Stimulated activated CD8-positive, alpha-beta memory T cell treated with anti-CD3 and anti-CD28 coated beads, Interleukin-7, amount 100 ng/mL, for 24 hours (primary cell): ENCODE data around the gene B3GNT5.

Experiments used
- DNase-seq: peaks from one replicate; pipeline ENCODE4 v3.0.0-alpha.2; 2020; ENCODE audit warnings: low read depth

Gene B3GNT5

DNA sequence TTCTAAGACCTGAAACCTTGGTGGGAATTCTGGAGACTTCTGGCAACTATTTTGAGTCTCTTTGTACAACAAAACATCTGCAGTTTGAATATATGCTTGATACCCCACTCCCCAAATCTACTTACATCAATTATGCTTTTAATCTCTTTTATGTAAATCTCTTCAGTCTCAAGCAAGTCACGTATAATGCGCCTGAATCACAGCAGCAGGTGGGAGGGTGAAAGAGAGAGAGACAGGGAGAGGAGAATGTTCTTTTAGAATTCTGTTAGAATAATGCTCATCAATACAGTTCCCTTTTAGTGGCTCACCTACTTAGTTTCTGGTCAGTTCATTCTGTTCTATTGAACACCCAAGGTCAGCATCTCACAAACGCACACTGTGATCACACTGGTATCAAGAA is 22.2 kb upstream of the B3GNT5 start:
- no peak for DNase-seq

DNA sequence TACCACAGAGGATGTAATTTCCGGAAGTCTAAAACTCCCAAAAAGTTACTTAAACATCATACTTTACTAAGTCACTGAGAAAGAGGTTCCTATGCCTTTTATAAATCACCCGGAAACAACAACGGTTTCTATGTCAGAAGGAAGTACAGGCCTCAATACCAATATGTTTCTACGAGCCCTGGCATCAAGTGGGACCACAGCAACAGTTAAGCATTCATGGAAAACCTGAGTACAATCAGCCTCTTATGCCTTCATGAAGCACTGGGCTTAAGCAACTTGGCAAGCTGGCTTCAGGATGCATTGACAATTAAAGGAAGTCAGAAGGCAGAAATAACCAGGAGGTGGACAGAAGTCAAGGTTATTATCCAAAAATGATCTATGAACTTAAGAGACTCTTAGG is 19.1 kb upstream of the B3GNT5 start:
- DNase-seq: no peak

DNA sequence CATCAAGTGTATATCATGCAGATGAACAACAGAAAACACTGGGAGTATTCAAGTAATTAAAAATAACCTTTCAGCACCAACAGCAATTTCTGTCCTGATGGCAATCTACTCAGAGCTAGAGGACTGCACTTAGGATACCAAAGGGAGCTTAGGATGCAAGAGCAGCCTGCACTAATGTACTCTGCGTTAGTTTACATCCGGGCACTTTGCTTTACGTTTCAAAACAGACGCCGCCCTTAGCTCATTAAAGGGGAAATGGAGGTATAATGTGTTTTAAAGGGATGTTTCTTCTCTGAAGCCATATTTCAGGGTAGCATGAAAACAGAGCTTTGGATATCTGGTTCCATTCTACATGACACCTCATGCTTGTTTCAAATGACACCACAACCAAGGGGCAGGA is 14.0 kb upstream of the B3GNT5 start:
- no peak for DNase-seq

DNA sequence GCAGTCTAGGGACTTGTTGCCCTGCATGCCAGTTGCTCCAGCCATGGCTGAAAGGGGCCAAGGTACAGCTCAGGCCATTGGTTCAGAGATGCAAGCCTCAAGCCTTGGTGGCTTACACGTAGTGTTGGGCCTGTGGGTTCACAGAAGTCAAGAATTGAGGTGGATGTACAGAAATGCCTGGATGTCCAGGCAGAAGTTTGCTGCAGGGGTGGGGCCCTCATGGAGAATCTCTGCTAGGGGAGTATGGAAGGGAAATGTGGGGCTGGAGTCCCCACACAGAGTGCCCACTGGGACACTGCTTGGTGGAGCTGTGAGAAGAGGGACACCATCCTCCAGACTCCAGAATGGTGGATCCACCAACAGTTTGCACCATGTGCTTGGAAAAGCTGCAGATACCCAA is 10.6 kb upstream of the B3GNT5 start:
- no peak for DNase-seq

DNA sequence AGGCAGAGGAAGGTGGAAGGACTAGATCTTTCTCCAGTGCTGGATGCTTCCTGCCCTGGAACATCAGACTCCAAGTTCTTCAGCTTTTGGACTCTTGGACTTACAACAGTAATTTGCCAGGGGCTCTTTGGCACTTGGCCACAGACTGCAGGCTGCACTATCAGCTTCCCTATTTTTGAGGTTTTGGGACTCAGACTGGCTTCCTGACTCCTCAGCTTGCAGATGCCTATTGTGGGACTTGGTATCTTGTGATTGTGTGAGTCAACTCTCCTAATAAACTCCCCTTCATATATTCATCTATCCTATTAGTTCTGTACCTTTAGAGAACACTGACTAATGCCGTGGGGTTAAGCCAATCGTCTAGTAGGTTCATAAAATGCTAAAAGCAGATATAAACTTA is 8.8 kb upstream of the B3GNT5 start:
- no peak for DNase-seq

DNA sequence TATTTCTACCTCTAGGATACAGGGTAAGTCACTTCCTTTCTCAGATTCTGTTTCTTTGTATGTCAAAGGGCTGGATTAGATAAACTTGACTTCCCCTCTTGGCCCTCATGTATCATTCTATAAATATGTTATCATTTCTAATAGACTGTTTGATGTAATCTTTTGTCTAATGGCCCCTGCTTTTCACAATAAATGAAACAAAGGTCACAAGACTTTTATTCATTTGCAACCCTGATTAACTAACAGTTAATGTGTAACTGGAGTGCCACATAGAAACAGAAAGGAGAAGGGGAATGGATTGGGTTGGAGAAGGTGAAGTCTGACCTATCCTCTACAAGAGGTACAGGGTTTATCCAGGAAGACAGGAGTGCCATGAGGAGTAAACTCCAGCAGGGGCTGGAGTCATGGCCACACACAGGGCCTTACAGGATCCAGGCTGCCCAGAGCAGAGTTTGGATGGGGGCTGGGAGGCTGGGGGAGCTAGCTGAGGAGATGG is 8.0 kb upstream of the B3GNT5 start:
- DNase-seq: no peak

DNA sequence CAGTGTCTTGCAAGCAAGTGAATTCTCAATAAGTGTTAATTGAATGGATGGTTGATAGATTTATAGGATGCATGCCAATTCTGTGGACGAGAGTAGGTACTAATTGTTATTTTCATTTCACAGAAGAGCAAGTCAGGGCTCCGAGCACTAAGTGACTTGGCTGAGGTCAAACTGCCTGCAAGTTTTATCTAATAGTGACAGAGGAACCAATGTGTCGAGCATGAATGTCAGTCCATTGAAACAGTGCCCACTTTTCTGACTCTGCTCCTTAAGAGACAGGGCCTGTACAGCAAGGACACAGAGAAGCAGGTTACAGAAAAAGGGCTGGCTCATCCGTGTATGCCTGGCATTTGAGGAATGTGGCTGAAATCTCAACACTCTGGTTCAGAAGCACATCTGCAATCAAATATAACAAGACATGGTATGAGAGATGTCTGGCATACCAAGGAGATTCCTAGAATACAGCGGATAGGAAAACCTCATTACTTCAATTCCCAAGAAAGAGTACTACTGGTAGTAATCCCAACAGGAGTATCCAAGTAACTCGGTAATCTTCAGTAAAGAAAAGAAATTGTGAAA is 6.0 kb upstream of the B3GNT5 start:
- DNase-seq: no peak

DNA sequence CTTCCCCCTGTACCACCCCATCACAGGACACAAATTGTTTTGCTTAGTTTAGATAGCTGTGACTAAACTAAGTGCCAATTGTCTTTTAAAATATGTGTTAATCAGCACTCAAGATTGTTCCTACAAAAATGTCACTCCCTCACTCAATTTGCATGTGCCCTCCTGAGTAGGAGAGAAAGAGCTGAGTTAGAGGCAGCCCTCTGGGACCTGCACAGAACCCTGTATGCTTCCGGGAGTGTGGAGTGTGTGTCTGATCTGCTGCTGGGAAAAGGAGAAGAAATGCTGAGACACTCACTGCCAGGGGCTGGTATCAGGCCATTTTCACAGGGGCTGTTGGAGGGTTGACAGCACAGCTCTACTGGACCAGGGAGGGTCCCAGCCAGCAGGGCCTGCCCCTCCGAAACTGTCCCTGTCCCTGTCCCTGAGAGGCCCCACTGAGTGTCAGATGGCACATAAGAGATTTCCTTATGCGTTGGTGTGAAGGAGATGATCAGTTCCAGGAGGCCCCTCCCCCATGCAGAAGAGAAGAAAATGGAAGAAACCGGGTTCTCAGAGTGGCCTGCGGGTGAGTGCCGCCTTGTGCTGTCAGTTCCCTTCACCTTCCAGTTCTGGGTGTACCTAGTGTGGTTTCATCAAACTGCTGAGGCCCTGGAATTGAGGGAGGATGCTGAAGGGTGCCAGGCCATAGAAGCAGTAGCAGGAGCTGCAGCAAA is 3.9 kb upstream of the B3GNT5 start:
- no peak for DNase-seq

DNA sequence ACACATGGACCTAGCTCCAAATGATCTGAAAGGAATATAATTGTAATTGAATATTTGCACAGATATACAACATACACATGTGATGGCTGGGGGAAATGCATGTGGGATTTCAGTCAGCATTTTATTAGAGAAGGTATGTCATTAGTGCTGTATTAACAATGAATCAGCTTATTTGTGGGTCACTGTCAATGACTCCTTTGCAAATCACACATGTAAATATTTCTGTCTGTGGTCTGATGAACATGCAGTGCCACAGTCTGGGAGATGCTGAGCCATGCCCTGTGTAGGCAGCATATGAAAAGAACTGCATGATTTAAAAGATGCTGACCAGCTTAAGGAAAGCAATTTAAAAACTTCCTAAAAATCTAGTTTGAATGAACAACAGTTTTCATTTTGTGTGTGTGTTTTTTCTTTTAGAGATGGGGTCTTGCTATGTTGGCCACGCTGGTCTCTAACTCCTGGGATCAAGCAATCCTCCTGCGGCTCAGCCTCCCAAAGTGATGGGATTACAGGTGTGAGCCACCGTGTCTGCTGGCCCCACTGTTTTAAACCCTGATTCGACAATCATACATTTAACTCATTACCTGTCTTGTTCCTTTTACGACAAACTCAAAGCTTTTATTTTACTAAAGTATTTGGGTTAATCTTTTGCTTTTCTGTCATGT is 803 bp upstream of the B3GNT5 start:
- no peak for DNase-seq

DNA sequence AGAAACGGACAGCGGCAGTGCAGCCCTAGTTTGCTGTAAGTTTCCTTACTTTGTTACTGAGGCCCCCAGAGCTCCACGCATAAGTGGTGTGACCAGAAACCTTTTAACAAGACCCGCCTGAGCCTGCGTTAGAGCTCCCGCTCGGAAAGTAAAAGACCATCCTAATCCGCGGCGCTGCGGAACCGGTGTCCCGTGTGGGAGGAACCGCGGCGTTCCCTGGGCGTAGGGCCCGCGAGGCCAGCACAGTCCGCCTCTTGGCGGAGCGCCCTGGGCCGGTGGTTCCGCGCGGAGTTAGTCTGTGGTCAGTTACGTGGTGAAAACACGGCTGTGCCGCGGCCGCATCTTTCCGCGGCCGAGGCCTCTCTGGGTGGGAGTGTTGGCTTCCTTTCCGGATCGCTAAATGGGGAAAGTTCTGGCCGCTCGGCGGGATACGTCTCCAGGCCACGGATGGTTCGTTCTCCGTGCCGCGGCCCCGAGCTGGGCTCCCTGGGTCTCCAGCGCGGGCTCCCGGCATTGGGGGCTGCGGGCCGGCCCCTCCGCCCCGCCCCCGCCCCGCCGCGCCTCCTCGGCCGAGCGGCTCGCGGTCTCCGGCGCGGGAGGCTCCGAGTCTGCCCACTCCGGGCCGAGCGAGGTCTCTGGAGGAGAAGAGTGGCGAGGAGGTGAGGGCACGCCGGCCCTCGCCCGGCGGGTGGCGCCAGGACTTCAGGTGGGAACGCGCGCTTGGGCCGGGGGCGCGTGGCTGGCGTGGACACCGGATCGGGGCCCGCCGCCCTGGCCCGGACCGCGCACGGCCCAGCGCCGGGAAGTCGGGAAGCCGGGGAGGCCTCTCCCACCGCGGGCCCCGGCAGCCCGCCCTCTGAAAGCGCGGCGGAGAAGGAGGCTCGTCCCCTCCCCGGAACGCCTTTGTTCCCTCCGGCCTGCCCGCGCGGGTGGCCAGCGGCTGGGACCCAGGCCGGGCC is 754 bp downstream of the B3GNT5 start:
- DNase-seq: no peak

DNA sequence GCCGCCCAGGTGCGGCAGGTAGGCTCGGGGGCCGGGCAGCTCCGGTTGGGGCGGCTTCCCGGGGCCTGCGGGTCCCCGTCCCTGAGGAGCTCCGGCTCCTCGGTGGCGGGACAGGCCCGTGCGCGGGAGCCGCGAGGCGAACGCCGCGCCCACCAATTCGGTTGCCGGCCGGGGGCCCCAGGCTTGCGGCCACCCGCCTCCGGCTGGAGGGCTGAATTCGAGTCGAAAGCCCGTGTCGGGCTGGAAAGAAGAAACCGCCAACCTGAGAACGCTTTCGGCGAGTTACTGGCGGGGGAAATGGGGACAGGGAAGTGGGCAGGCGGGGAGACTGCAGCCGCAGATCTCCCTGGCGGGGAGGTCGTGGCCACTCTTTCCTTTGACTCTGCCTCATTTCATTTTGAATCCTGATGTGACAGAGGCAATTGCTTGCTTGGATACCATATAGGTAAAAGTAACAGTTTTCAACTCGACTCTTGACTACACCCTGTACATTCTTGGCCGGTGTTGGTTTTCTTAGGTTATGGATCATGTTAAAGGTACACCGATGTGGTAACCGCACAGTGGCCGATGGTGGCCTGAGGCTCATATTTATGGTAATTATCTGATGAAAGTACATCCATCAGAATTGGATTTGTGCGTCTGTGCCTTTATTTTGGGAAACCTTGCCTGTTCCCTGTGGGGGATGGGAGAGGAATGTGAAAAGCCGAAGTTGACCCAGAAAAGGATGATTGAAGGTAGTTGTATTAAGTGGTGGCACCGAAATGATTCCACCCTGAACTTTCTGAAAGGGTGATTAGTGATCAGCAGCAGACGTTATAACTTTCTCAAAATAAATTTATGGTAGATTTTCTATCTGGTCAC is 1.7 kb downstream of the B3GNT5 start:
- no peak for DNase-seq

DNA sequence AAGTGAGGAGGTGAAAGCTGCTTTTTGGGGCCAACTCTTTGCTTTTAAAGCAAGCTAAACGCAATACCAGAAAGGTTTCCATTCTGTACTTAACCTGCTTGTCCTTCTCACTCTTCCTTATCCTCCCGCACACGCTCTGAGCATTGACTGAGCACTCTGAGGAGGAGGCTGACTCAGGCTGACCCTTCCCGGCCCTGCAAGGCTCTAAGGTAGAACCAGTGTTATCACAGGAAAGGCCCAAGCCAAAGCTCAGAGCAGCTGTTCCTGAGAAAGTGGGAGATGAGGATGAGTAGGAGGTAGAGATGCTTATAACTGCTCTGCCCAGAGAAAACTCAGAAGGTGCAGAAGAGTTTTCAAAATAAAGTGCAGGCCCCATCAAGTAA is 2.3 kb downstream of the B3GNT5 start:
- DNase-seq: no peak

DNA sequence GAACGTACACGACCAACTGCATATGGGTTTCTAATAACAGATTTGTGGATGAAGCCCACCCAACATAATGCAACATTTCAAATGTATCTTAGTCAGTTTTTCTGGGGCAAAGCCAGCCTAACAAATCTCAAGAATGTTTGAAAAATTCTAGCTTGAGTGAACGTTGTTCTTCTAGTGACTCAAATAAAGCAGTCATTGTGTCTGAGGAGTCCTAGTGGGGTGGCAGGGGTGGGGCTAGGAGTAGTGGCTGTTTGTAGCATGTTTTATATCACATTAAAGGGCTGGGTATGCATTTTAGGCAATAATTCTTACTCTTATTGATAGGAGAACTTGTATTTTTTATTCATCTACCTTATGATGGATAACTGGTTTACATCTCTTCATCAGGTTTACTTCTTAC is 6.0 kb downstream of the B3GNT5 start:
- no peak for DNase-seq

DNA sequence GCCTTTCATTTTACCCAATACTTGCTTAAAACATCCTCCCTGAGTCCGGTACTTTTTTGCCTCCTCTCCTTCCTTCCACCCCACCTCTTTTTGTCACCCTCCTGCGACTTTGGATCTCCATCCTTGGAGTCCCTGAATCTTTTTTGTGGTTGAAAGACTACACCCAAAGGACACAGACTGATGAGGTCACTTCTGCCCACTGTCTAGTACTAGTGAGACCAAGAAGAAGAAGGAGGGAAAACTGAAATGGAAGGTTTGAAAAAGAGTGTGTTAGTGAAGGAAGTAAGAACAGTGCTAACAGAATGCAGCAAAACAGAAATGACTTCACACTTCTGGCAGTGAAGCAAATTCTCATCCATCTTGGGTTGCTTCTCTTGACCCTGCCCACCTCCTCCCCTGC is 6.6 kb downstream of the B3GNT5 start:
- no peak for DNase-seq

DNA sequence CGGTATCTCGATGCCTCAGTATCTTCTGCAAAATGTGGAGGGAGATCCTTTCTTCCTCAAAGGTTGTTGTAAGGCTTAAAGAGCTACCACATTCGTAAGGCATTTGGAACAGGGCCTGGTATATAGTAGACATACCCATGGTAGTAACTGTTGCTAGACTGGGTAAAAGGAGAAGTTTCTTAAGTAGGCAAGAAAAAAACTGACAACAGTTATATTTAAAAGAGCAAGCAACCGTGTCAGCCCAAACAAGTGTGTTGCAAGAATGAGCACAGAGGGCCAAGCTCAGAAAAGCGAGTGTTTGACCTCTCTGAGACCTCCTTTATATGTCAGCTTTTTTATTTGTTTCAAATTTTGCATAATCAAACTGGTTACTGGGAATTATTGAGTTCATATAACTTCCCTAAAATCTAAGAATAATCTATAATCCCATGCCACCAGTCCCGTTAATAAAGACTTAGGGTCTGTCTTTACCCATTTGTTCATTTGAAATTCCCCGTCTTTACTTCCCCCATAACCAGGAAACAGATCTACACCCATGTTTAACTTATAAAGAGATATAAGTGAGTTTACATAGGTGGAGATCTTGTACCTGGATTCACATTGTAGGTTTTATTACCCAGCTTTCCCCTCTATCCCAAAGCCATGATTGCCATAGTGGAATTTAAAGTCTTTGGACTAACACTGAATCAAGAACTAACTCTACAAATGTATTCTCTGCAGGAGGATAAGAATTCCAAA is 7.3 kb downstream of the B3GNT5 start:
- DNase-seq: no peak

DNA sequence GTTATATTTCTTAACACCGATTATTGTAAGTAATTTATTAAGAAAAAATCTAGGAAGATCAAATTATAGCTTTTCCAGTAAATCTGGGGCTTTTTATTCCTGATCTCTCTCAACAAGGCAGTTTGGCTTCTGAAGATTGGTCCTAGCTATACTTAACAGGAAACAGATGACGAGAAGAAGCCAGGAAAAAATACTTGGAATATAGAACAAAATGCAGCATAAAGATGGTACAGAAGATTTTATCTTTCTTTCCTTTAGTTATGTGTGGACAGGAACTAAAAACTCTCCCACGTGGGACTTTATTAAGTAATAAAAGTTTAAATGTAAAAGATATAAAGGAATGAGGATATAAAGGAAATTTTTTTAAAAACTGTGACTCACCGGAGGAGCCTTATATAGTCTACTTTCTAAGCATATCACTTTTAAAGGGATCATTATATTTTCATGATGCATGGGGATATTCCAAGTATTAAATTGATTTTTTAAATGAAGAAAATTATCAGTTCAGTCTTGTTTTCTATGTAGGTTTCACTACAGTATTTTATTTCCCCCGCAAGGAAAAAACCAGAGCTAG is 8.2 kb downstream of the B3GNT5 start:
- no peak for DNase-seq

DNA sequence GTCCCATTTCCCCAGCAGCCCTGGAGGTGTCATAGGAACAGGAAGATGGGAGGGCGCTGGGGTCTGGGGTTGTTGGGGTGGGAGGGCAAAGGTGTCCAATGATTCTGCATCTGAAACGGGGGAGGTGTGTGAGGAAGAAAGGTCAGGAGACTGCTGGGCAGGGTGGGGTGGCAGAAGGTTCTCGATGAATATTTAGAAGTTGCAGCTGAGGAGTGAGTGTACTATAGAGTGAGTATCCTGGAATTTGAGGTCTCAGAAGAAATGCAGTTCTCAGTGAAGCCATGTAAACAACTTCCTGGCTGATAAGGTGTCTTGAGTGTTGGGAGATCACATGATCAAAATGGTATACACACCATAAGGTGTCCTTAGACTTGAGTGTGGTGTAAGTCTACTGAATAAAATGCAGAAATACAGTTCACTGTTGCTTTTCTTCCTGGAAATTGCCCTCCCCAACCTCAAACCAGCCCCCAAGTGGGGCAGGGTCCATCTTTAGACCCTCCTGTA is 9.9 kb downstream of the B3GNT5 start:
- DNase-seq: no peak

DNA sequence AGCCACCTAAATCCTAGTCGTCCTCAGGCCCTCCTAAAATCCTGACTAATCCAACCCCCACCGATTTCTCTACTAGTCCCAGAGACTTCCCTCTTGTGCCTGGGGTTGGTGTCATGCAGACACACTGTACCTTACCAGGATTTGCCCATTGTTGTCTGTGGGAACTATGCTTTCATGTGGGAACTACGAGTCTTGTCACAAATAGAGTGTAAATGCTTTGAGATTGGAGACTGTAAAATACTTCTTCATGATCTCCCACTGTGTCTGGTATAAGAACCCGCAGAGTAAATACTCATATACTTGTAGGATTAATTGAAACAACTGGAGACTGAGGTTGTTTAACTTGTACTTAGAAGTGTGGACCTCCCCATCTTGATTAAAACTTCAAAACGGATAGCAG is 11.2 kb downstream of the B3GNT5 start:
- DNase-seq: no peak

DNA sequence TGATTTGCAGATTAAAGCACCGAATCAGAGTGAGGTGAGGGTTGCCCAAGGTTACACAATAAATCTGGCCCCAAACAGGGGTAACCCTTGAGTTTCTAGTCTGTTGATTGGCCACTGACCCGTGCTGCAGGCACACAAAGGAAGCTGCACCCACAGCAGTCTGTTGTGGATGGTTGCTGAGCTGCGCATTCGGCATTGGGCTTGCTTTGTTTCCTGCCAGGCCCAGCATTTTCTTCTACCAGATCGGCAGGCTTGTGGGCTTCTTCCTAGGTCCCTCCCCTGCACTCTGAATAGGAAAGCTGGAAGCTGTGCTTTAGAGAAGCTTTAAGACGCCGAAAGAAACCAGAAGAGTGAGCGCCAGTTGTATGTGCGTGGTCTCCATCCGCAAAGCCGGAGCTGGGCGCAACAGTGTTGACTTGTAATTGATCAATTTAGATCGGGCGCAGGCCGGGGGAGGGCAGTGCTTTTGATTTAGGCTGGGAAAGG is 12.1 kb downstream of the B3GNT5 start:
- DNase-seq: no peak

DNA sequence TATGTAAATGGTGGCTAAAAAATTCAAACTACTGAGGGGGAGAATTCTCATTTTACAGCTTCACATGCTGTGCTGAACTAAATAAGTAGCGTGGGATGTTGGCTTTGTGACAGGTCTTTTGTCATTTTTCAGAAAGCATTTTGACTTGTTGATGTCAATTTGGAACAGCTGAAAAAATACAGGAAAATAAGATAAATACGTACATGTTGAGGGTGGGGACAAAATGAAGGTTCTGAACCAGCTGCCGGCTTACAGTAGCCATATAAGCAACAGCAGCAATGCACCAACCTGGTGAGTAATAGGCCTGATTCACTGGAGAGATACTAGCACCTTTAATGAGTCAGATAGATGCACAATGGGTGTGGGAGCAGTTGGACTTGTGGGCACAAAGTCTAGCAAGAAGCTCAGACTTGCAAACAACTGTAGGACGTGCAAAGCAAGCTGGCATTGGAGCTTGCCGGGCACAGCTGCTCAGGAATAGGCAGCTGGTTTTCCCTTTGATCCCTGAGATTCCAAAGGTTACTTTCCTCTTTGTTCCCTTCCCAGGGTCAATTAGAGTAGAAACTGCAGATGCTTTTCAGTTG is 12.9 kb downstream of the B3GNT5 start:
- DNase-seq: no peak
